Effector CD8-positive, alpha-beta T cell (primary cell): ENCODE measurements around the gene MMP17.

ENCODE experiments used
- DNase-seq: peaks from one replicate; lab custom pipeline; 2025; lab: John Stamatoyannopoulos, UW

The MMP17 gene

GRCh38 chr12:131850856-131851559 is 22.8 kb downstream of the MMP17 start:
- DNase-seq, result no peak

GRCh38 chr12:131851741-131852550 is 23.8 kb downstream of the MMP17 start:
- no peak for DNase-seq

GRCh38 chr12:131852551-131853299 is 24.5 kb downstream of the MMP17 start:
- DNase-seq, result no peak

GRCh38 chr12:131853832-131854797 is 25.9 kb downstream of the MMP17 start:
- no peak for DNase-seq

- no peak for DNase-seq
Observed at GRCh38 chr12:131854861-131855476, 26.8 kb downstream of the MMP17 start.

- DNase-seq, result no peak
Observed at GRCh38 chr12:131855521-131856142, 27.4 kb downstream of the MMP17 start.

GRCh38 chr12:131856366-131857097 is 28.3 kb downstream of the MMP17 start:
- no peak for DNase-seq

GRCh38 chr12:131857908-131858850 is 30.0 kb downstream of the MMP17 start:
- no peak for DNase-seq

GRCh38 chr12:131860472-131861260 is 32.5 kb downstream of the MMP17 start:
- no peak for DNase-seq

- no peak for DNase-seq
Observed at GRCh38 chr12:131861261-131862083, 33.3 kb downstream of the MMP17 start.

GRCh38 chr12:131862084-131862441 is 33.9 kb downstream of the MMP17 start:
- DNase-seq, result no peak

GRCh38 chr12:131862600-131862993 is 34.4 kb downstream of the MMP17 start:
- DNase-seq, result no peak

- no peak for DNase-seq
Observed at GRCh38 chr12:131862994-131863710, 35.0 kb downstream of the MMP17 start.

GRCh38 chr12:131863711-131864396 is 35.7 kb downstream of the MMP17 start:
- no peak for DNase-seq

GRCh38 chr12:131864469-131864868 is 36.3 kb downstream of the MMP17 start:
- DNase-seq, result no peak
